Measurements from ENCODE around the gene IDH2. TPM values are rescaled to one million over a fixed set of nuclear protein-coding genes. Genes with fewer than 3 reads are reported as not detected.

The IDH2 gene
- total RNA-seq, 3 donors from 2014 or later = 29.9 to 73.5 (median 58.7) TPM

DNA sequence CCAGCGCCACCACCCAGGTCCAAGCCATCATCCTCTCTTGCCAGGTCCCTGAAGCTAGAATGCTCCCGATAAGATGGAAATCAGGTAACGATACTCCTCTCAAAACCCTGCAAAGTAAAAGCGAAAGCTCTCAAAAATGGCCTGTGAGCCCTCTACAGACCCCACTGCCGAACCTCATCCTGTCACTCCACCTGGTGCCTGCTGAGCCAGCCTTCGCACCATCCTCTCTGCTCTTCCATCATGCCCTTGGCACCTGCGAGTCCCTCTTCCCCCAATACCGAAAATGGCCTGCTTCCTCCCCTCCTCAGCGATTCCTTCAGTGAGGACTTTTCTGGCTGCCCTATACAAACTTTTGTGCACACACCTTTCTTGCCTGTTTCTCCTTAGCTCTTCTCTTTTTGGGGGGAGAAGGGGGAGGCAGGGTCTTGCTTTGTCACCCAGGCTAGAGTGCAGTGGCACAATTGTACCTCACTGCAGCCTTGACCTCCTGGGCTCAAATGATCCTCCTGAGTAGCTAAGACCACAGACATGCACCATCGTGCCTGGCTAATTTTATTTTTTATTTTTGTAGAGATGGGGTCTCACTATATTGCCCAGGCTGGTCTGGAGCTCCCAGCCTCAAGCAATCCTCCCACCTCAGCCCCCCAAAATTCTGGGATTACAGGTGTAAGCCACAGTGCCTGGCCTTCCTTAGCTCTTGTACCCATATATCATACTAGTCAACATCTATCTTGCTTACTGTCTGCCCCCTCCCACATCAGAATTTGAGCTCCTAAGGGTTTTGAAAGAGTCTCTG lies 3.0 kb downstream of the IDH2 start:
- no peak for TF ChIP-seq CTCF (IDR thresholded peaks at IDR 0.05)
- TF ChIP-seq POLR2A (IDR thresholded peaks at IDR 0.05) = no peak
- no peak for TF ChIP-seq POLR2AphosphoS5 (IDR thresholded peaks at IDR 0.05)
- H3K27ac ChIP-seq = peak overlapping the region; percentile 94 to 96

GRCh38 chr15:90097475-90097874 lies 4.8 kb downstream of the IDH2 start:
- Histone ChIP-seq H3K9me3 (no peaks in the 10 kb centered on the region), H3K36me3 (no peaks in the 10 kb centered on the region), H3K27me3 (no peaks in the 10 kb centered on the region), H3K4me3 (no peak overlapping the region), H3K27ac (peak overlapping the region; percentile 62 to 96), H3K4me1 (peaks cover 0 to 24% of the 10 kb centered on the region in 2 donors)
- TF ChIP-seq CTCF (IDR thresholded peaks at IDR 0.05) (no peak), POLR2A (IDR thresholded peaks at IDR 0.05) (no peak), POLR2AphosphoS5 (IDR thresholded peaks at IDR 0.05) (no peak)
- DNase-seq (ENCODE audit: low spot score in 2 of 2) = no peak
- intact Hi-C loops (cut with DNase I; ENCODE audit: low total_unique reads) = no loop called here

More for the DNA sequence above, 3.0 kb downstream of the IDH2 start:
- intact Hi-C loops (cut with DNase I; ENCODE audit: low total_unique reads) = no loop called here
- Histone ChIP-seq H3K36me3 (no peaks in the 10 kb centered on the region), H3K4me3 (no peak overlapping the region), H3K27me3 (no peaks in the 10 kb centered on the region), H3K9me3 (no peaks in the 10 kb centered on the region), H3K4me1 (peaks cover 0 to 24% of the 10 kb centered on the region in 2 donors)
- DNase-seq (ENCODE audit: low spot score in 2 of 2) = no peak

GRCh38 chr15:90095521-90095959 lies 6.7 kb downstream of the IDH2 start:
- H3K27me3 ChIP-seq = no peaks in the 10 kb centered on the region
- intact Hi-C loops (cut with DNase I; ENCODE audit: low total_unique reads) = no loop called here
- no peak overlapping the region for H3K4me3 ChIP-seq
- H3K9me3 ChIP-seq = no peaks in the 10 kb centered on the region
- TF ChIP-seq POLR2AphosphoS5 (IDR thresholded peaks at IDR 0.05) = peak in 1 of 3 donors; percentile 12
- no peak for TF ChIP-seq CTCF (IDR thresholded peaks at IDR 0.05)
- no peak for TF ChIP-seq POLR2A (IDR thresholded peaks at IDR 0.05)
- H3K36me3 ChIP-seq = no peaks in the 10 kb centered on the region
- peaks cover 0 to 17% of the 10 kb centered on the region in 2 donors for H3K4me1 ChIP-seq
- peak; percentile 63 to 79 for DNase-seq (ENCODE audit: low spot score in 2 of 2)
- H3K27ac ChIP-seq = peak overlapping the region; percentile 52 to 69

DNA sequence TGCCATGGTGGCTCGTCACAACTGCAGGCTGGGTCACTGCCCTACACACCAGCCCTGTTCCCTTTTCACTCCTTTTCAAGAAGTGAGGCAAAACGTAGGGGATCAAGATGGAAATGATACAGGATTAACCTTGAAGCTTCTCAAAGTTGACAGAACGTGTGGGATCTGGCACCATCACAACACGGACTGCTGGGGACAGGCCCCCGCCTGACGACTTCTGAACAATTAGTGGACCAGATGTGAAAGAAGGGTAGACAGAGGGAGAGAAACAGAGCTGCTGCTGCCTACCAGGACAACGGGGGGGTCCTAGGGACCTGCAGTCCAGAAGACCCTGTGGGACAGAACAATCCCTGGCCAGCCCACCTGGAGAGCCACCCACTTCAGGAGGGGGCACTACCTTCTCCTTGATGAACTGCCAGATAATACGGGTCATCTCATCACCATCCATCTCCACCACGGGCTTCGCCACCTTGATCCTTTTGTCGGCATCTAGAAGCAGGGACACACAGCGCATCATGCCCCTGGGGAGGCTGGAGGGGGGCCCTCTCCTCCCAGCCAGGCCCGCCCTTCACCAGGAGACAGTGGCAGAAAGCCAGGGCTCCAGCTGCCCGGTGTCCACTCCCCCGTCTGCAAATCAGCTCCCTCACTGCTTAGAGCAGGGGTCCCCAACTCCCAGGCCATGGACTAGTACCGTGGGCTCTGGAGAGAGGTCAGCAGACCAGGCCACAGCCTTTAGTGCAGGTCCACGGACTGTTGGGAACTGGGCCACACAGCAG lies 10.9 kb downstream of the IDH2 start:
- Histone ChIP-seq H3K36me3 (no peaks in the 10 kb centered on the region), H3K27ac (no peak overlapping the region), H3K4me1 (peaks cover 0 to 9% of the 10 kb centered on the region in 2 donors), H3K9me3 (no peaks in the 10 kb centered on the region), H3K4me3 (no peak overlapping the region), H3K27me3 (no peaks in the 10 kb centered on the region)
- no peak for DNase-seq (ENCODE audit: low spot score in 2 of 2)
- TF ChIP-seq POLR2AphosphoS5 (IDR thresholded peaks at IDR 0.05) = no peak
- no peak for TF ChIP-seq POLR2A (IDR thresholded peaks at IDR 0.05)
- TF ChIP-seq CTCF (IDR thresholded peaks at IDR 0.05) = no peak
- intact Hi-C loops (cut with DNase I; ENCODE audit: low total_unique reads) = no loop called here

Data from breast epithelium (tissue), 4 donors.